Smooth muscle cell (in vitro differentiated cells): ENCODE measurements around the gene MCU. TPM values are rescaled to one million over a fixed set of nuclear protein-coding genes. Genes with fewer than 3 reads are reported as not detected.
"Not testable (repeated sequence)": the region's sequence is repeated elsewhere in the genome, so short reads cannot be mapped to it uniquely, and the experiment has no call there.

ENCODE experiments used
- DNase-seq: peaks from one replicate; lab custom pipeline; 2025; ENCODE audit not compliant: unreplicated experiment; lab: John Stamatoyannopoulos, UW
- H2AFZ ChIP-seq: fragments of 200-600 bp; sonication (generic); 2 replicates; pipeline ENCODE4 v1.6.0; 2016; ENCODE audit warnings: antibody characterized with exemption, low read depth, mild to moderate bottlenecking
- H3F3A ChIP-seq: fragments of 200-600 bp; sonication (generic); 2 replicates; pipeline ENCODE4 v1.6.0; 2017; ENCODE audit warnings: antibody characterized with exemption, low read depth
- H3K27ac ChIP-seq: fragments of 200-600 bp; sonication (generic); 2 replicates; pipeline ENCODE4 v1.5.1; 2016; ENCODE audit warnings: low read depth, mild to moderate bottlenecking
- H3K27me3 ChIP-seq: fragments of 200-600 bp; sonication (generic); 2 replicates; pipeline ENCODE4 v1.6.1; 2016; ENCODE audit warnings: low read depth, mild to moderate bottlenecking
- H3K36me3 ChIP-seq: fragments of 200-600 bp; sonication (generic); 2 replicates; pipeline ENCODE4 v1.5.1; 2016; ENCODE audit warnings: low read depth
- H3K4me1 ChIP-seq: fragments of 200-600 bp; sonication (generic); 2 replicates; pipeline ENCODE4 v1.5.1; 2016; ENCODE audit warnings: low read depth
- H3K4me2 ChIP-seq: fragments of 200-600 bp; sonication (generic); 2 replicates; pipeline ENCODE4 v1.6.0; 2016; ENCODE audit warnings: mild to moderate bottlenecking
- H3K4me3 ChIP-seq: fragments of 200-600 bp; sonication (generic); 2 replicates; pipeline ENCODE4 v1.5.1; 2016; ENCODE audit warnings: mild to moderate bottlenecking
- H3K79me2 ChIP-seq: fragments of 200-600 bp; sonication (generic); 2 replicates; pipeline ENCODE4 v1.6.0; 2016; ENCODE audit warnings: low read depth, mild to moderate bottlenecking
- H3K9ac ChIP-seq: fragments of 200-600 bp; sonication (generic); 2 replicates; pipeline ENCODE4 v1.6.0; 2016; ENCODE audit warnings: low read depth
- H3K9me3 ChIP-seq: fragments of 200-600 bp; sonication (generic); replicated peaks from 2 replicates; pipeline ENCODE4 v1.5.1; 2016; ENCODE audit warnings: low read depth
- H4K20me1 ChIP-seq: fragments of 200-600 bp; sonication (generic); 2 replicates; pipeline ENCODE4 v1.6.0; 2016; ENCODE audit warnings: low read depth
- CTCF ChIP-seq: fragments of 200-600 bp; sonication (generic); IDR thresholded peaks from 2 replicates; pipeline ENCODE4 v1.5.1; 2017; ENCODE audit warnings: borderline replicate concordance, mild to moderate bottlenecking, antibody characterized with exemption; ENCODE audit not compliant: insufficient read depth, poor library complexity, severe bottlenecking
- WGBS: methylation state at CpG from one replicate; pipeline ENCODE4 v1.1.7; 2016; ENCODE audit warnings: low lambda C conversion rate; 5-methylcytosine and 5-hydroxymethylcytosine counted together
- polyA plus RNA-seq: library from polyadenylated mRNA; unstranded; fragments of >200 nt; fragmentation: Nextera tagmentation; extraction: Ambion mirVana; gene quantifications from 2 replicates; pipeline ENCODE4 v1.2.1, GENCODE V29; 2016
- total RNA-seq: library from RNA; depleted of rRNA; stranded (reverse); fragments of >200 nt; gene quantifications from 2 replicates; pipeline ENCODE4 v1.2.3, GENCODE V29; 2014

The MCU gene
- total and polyA plus RNA-seq, 2 experiments from 2014 or later, result 15.4 to 30.4 TPM

GRCh38 chr10:72899545-72899944 is 207.6 kb downstream of the MCU start:
- H3K4me2 ChIP-seq, result no peak overlapping the region
- H3K4me1 ChIP-seq, result no peaks in the 10 kb centered on the region
- no peaks in the 10 kb centered on the region for H3F3A ChIP-seq
- DNase-seq, result no peak
- no peak overlapping the region for H3K9ac ChIP-seq
- H3K4me3 ChIP-seq, result no peak overlapping the region
- no peak for TF ChIP-seq CTCF
- no peaks in the 10 kb centered on the region for H4K20me1 ChIP-seq
- H3K36me3 ChIP-seq, result no peaks in the 10 kb centered on the region
- WGBS, result 100% methylated on average over 1 of the region's 1 CpG
- H3K9me3 ChIP-seq, result no peaks in the 10 kb centered on the region
- H3K79me2 ChIP-seq, result no peaks in the 10 kb centered on the region
- no peak overlapping the region for H2AFZ ChIP-seq
- no peak overlapping the region for H3K27ac ChIP-seq
- no peaks in the 10 kb centered on the region for H3K27me3 ChIP-seq

DNA sequence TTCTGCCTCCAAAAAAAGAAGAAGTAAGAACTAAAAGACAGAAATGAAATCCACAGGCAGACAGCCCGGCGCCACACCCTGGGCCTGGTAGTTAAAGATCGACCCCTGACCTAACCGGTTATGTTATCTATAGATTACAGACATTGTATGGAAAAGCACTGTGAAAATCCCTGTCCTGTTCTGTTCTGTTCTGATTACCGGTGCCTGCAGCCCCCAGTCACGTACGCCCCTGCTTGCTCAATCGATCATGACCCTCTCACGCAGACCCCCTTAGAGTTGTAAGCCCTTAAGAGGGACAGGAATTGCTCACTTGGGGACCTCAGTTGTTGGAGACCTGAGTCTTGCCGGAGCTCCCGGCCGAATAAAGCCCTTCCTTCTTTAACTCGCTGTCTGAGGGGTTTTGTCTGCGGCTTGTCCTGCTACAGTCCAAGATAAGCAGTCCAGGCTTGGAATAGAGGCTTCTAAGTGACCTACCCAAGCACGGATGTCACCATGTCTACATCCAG is 212.1 kb downstream of the MCU start:
- 89% methylated on average over 15 of the region's 15 CpGs for WGBS
- not testable (repeated sequence) for H3K79me2 ChIP-seq, H3K4me2 ChIP-seq, H3F3A ChIP-seq, H3K4me3 ChIP-seq, H3K27ac ChIP-seq, H3K36me3 ChIP-seq, H2AFZ ChIP-seq, H3K9ac ChIP-seq, H3K4me1 ChIP-seq, H3K27me3 ChIP-seq, H3K9me3 ChIP-seq, H4K20me1 ChIP-seq, DNase-seq

DNA sequence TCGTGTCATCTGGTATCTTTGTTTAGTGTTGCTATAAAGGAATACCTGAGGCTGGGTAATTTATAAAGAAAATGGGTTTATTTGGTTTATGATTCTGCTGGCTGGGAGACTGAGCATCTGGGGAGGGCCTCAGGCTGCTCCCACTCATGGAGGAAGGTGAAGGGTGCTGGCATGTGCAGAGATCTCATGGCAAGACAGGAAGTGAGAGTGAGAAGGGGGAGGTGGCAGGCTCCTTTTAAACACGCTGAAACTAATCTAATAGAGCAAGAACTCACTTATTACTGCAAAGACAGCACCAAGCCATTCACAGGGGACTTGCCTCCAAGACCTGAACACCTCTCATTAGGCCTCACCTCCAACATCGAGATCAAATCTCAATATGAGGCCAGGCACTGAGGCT is 212.9 kb downstream of the MCU start:
- Histone ChIP-seq H3K4me2 (no peak overlapping the region), H3K4me3 (no peak overlapping the region), H3K9me3 (no peaks in the 10 kb centered on the region), H3K9ac (no peak overlapping the region), H3K36me3 (no peaks in the 10 kb centered on the region), H3K27me3 (no peaks in the 10 kb centered on the region), H3K79me2 (no peaks in the 10 kb centered on the region), H3K27ac (no peak overlapping the region), H3F3A (no peaks in the 10 kb centered on the region), H3K4me1 (no peaks in the 10 kb centered on the region), H4K20me1 (no peaks in the 10 kb centered on the region), H2AFZ (no peak overlapping the region)
- no peak for TF ChIP-seq CTCF
- DNase-seq, result no peak
- 87% methylated on average over 3 of the region's 3 CpGs for WGBS

DNA sequence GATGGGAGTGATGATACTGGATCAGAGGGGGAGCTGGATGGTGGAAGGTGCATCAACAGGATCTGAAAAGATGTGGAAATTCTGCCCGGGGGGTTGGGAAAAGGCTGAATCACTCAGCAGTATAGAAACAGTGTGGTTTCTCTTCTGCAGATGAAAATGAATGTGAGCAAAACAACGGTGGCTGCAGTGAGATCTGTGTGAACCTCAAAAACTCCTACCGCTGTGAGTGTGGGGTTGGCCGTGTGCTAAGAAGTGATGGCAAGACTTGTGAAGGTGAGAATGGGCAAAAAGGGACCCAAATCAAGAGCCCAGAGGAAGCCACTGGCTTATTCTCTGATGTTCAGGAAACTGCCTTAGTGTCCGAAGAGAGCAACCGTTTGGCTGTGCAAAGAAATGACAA is 214.5 kb downstream of the MCU start:
- Histone ChIP-seq H3K9ac (no peak overlapping the region), H3K27ac (no peak overlapping the region), H3K36me3 (no peaks in the 10 kb centered on the region), H3K4me2 (no peak overlapping the region), H3K79me2 (no peaks in the 10 kb centered on the region), H3K4me1 (no peaks in the 10 kb centered on the region), H2AFZ (no peak overlapping the region), H3K27me3 (no peaks in the 10 kb centered on the region), H4K20me1 (no peaks in the 10 kb centered on the region), H3K4me3 (no peak overlapping the region), H3K9me3 (no peaks in the 10 kb centered on the region), H3F3A (no peaks in the 10 kb centered on the region)
- WGBS, result 94% methylated on average over 6 of the region's 6 CpGs
- no peak for TF ChIP-seq CTCF
- DNase-seq, result no peak
